GM19438 (cell line): ENCODE data around the gene CIRBP.
"Not testable (repeated sequence)": the region's sequence is repeated elsewhere in the genome, so short reads cannot be mapped to it uniquely, and the experiment has no call there.

ENCODE experiments used
- ATAC-seq: cut with Tn5 transposase; IDR thresholded peaks from one replicate; pipeline ENCODE4 v1.9.1; 2021; ENCODE audit warnings: low read depth; ENCODE audit not compliant: unreplicated experiment

The CIRBP gene

DNA sequence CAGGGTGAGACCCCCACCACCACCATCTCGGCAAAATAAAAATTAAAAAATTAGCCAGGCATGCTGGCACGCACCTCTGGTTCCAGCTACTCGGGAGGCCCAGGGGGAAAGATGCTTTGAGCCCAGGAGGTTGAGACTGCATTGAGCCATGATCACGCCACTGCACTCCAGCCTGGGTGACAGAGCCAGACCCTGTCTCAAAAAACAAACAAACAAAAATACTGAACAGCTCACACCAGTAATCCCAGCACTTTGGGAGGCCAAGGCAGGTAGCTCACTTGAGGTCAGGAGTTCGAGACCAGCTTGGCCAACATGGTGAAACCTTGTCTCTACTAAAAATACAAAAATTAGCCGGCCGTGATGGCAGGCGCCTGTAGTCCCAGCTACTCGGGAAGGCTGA is 36.2 kb downstream of the CIRBP start:
- not testable (repeated sequence) for ATAC-seq

DNA sequence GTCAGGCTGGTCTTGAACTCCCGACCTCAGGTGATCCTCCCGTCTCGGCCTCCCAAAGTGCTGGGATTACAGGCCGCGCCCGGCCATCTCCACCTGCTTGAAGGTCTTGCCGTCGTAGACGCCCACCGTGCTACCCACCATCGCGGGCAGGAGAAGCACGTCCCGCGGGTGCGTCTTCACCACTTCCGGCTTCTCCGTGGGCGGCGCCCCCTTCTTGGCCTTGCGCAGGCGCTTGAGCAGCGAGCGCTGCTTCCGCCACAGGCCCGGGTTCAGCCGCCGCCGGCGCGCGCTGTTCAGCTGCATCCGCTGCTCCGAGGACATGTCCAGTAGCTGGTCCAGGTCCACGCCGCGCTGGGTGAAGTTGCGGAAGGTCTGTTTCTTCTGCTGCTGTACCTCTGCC is 38.2 kb downstream of the CIRBP start:
- ATAC-seq, result no peak

DNA sequence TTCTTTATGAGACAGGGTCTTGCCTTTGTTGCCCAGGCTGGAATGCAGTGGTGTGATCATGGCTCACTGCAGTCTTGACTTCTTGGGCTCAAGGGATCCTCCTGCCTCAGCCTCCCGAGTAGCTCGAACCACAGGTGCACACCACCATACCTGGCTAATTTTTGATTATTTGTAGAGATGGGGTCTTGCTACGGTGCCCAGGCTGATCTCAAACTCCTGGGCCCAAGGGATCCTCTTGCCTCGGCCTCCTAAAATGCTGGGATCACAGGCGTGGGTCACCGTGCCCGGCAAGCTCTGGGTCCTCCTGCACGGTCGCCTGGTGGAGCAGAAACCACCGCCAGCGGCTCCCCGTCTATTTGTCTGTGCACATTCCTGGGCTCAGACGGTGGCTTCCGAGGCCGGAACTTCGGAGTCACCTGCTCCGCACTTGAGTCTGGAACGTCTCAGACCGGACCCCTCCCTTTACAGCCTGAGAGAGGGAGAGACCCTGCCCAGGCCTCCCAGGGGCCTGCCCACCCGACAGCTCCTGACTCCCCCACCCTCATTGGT is 38.7 kb downstream of the CIRBP start:
- ATAC-seq, result no peak

DNA sequence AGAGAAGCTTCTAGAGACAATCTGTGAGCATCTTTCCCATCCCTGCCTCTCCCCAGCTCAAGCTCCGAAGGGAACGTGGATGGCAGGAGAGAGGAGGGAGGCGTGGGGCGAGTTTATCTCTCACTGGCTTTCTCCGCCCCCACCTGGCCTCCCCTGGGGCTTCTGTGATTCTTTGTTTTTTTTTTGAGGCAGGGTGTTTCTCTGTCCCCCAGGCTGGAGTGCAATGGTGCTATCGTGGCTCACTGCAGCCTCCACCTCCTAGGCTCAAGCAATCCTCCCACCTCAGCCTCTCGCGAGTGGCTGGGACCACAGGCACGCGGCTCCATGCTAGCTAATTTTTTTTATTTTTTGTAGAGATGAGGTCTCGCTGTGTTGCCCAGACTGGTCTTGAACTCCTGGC is 39.6 kb downstream of the CIRBP start:
- no peak for ATAC-seq

DNA sequence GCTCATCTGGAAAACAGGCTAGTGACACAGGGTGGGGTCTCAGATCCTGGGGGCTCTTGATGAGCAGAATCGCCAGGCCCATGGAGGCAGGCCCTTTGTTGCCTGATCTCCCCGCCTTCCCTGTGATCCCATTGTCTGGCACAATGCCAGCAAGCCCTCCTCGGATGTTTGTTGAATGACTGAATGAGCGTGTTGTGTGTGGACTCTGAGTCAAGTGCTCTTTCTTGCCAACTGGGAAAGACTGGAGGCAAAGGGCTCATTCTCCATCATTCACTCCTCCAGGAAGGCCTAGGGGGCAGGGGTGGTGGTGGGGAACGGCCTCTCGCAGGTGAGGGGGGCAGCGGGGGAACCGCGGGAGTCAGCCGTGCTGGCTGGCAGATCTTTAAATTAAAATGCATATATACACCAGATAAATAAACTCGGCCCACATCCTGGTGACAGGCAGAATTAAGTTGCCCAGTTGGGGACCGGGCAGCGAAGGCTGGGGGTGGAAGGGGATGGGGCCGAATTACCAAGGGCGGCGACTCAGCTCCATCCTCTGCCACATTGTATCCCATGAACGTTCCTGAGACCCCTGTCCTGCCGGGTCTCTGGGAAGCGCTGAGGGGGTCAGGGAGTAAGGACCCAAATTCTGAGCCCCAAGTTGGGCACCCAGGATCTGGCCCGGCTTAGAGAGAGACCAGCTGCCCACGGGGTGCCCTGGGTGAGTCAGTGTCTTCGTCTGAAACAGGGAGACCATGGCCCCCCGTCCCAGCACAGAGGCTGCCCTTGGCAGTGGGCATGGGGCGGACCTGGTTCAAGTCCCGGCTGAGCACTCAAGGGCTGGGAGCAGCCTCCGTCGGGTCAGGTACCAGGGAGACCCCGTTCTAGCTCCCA is 41.1 kb downstream of the CIRBP start:
- no peak for ATAC-seq

DNA sequence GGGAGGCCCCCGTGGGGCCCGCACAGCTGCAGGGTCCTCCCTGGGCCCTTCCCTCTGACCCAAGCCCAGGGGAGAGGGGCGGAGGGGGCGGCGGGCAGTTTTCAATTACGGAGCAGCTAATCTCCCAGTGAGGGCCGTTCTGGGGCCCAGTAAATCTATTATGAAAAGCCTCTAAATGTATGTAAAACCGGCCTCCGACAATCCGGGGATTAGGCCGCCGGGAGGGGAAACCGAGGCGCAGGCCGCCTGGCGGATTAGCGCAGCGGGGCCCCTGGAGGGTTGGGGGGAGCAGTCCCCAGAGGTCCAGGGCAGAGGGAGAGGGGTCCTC is 41.7 kb downstream of the CIRBP start:
- no peak for ATAC-seq

DNA sequence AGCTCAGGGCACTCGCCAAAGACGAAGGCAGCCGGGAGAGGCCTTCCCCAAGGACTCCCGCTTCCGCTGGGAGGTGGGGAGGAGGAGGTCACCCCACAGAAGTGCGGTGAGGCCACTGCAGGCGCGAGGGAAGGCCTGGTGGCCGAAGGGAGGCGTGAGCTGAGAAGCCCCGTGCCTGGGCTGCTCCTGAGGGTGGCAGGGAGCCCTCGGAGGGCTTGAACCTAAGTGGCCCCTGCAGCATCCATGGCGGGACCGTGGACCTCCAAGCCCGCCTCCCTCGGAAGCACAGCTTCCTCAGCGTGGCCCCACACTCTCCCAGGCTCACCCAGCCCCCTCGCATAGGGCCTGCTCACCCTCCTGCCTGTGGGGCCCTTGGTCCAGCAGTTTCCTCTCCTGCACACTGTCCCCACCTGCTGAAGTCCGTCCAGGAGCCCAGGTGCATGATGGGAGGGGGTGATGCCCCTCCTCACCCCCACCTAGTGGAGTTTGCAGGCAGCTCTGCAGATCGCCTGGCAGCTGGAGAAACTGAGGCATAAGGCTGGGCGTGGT is 42.5 kb downstream of the CIRBP start:
- no peak for ATAC-seq

DNA sequence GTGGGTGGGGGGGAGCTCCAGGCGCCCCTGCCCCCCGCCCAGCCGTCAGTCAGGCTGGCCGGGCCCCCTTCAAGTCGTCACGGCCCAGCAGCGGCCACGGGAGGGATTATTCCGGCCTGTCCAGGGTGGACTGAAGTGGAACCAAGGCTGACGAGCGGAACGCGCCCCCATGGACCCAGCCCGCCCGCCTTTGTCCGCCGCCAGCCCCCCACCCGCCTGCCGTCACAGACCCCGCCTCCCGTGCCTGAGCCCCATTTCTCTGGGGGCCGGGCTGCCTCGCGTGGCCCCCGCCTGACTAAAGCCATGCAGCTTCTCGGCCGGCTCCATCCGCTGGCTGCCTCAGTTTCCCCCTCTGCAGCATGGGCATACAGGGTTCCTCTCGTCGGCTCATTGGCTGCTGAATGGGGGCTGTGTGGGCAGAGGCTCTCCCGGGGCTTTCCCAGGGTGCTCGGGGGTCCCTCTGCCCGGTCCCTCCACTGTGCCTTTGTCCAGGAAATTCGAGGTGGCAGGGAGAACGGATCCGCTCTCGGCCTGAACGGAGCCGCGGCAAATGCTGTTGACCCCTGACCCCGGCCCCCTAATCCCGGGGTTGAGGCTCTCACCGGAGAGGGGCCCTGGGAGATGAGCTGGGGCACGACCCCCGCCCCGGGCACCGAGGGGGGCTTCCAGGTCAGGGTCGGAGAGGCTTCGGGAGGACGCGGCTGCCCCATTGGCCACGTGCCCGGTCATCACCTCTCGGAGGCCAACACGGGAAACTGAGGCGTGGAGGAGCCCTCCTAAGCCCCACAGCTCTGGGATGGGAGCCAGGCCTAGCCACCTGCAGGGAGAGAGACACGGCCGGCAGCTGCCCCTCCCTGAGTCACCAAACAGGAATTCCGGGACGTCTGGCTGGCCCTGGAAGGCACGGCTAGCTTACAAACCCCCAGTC is 43.9 kb downstream of the CIRBP start:
- no peak for ATAC-seq

DNA sequence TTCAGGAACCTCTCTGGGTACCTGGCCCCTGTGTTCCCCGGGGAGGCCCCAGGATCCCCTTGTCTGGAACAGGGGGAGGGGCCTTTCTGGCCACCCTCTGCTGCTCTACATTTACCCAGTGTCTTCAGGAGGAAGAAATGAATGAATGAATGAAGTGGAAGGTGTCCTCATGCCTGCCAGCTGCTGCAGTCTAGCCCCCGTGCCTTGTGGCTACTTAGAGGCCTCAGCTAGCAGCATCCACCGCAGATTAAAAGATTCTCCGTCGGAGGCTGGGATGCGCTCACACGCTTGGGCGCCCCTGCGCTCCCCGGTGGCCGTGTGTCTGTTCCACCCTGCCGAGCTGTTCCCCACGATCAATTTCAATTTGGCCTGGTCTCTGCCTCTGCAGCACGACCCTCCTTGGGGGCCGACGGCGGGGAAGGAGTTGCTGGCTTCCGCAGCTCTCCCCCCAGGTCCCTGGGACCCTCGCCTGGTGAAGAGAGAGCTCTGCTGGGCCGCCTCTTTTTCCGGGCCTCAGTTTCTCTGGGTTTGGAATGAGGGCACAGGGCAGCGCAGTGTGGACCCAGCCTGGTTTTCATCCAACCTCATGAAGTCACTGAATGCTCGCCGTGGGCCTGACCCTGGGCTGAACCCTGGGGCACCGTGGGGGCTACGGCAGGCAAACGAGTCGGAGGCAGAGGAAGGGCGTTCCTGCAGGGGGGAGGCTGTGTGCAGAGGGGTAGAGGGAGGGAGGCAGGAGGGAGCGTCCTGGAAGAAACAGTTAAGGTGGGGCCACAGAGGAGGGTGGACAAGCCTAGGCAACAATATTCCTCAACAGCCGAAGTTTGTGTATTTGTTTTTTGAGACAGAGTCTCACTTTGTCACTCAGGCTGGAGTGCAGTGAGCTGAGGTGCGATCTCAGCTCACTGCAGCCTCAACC is 44.8 kb downstream of the CIRBP start:
- ATAC-seq, result no peak

DNA sequence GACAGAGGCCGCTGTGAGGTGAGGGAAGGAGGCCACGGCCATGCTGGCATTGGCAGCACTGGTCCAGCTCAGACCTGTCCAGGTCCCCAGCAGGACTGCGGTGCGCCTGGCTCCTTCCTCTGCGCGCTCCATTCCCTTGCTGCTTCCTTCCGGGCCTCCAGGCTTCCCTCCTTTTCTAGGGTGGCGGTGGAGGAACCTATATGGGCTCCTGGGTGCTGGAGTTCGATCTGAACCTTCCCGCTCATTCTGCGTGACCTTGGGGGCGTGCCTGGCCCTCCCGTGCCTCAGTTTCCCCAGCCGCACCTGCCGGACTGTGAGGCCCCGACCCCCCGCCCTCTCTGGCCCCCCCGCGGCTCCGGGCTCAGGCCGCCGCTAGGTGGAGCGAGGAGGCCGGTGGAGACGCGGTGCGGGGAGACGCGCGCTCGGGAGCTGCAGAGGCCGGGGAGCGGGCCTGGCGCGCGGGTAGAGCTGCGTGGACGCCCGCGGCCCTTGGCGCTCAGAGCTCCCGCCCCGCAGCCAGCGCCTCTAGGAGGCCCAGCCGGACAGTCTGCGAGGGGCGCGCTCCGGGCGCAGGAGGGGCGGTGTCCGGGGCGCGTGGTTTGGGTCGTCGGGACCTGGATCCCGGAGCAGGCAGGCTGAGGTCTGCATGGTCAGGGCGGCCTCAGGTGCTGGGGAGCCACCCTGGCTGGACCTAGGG is 46.5 kb downstream of the CIRBP start:
- ATAC-seq, result no peak

DNA sequence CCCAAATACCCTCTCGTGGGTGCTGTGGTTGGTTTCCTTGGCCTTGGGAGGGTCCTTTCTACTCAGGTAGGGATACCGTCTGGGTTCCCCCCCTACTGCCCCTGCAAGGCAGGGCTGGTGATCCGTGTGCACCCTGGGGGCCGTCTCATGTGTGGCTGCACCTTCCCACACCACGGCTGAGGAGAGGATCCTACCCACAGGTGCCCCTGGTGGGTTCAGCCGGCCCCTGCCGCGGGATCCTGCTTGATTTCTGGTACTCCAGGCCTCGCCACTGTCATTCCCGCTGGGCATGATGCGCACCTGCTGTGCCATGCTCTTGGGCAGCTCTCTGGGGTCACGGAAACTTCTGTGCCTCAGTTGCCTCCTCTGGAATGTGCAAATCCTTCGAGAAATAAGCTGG is 47.3 kb downstream of the CIRBP start:
- ATAC-seq, result no peak

DNA sequence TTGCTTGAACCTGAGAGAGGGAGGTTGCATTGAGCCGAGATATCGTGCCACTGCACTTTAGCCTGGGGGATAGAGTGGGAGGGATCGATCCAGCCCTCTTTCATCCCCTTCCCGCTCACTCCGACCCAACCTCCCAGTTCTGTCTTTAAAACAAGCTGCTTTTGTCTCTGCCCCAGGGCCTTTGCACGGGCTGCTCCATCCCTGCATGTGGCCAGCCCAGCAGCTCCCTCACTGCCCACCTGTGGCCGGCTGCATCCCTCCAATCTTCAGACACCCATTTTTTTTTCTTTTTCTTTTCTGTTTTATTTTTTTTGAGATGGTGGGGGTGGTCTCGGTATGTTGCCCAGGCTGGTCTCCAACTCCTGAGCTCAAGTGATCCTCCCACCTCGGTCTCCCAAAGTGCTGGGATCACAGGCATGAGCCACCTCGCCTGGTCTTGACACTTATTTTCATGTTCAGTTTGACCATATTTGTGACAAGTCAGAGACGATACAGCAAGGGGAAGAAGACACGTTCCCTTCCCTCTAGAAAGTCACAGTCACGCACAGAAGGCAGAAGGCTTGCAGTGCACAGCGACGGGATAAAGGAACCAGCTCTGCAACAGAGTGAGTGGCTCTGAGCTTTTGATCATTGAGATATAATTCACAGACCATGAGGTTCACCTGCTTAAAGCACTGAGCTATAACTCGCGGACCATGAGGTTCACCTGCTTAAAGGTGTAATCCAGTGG is 48.3 kb downstream of the CIRBP start:
- ATAC-seq, result no peak

DNA sequence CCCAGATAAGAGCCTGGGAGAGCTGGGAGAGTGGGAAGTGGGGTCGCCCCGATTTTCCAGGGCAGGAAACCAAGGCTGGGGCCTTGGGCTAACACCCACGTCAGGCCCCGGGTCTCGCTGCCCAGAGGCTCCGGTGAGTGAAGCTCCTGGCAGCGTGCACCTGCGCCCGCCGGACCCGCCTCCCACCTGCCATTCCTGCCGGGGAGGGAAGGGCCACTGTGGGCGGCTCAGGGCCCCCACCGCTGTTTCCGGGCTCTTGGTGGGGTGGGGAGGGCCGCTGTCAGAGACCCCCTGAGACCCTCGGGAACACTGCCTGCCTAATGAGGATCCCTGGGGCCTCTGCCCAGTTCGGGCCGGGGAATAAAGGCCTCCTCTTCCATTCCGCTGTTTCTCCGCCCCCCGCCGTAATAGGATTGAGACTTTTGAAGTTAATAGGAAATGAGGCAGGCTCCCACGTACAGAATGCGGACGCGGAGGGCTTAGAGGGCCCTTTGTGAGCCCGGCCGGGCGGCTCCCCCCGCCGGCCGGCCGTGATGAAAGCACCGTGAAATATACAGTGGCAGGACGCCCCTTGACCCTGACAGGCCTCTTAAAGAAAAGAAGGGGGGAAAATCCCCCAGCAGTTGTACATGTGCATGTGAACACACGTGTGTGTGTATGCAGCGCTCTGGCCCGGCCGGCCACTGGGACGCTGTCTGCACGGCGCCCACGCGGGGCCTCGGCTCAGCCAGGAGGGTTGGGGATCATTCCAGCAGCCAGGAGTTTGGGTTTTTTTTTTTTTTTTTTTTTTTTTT is 49.7 kb downstream of the CIRBP start:
- no peak for ATAC-seq

DNA sequence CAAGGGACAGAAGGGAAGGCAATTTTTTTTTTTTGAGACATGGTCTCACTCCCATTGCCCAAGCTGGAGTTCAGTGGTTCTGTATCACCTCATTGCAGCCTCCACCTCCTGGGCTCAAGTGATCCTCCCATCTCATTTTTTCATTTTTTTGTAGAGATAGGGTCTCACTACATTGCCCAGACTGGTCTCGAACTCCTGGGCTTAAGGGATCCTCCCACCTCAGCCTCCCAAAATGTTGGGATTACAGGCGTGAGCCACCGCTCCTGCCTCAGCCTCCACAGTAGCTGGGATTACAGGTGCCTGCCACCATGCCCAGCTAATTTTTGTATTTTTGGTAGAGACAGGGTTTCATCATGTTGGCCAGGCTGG is 51.1 kb downstream of the CIRBP start:
- not testable (repeated sequence) for ATAC-seq

DNA sequence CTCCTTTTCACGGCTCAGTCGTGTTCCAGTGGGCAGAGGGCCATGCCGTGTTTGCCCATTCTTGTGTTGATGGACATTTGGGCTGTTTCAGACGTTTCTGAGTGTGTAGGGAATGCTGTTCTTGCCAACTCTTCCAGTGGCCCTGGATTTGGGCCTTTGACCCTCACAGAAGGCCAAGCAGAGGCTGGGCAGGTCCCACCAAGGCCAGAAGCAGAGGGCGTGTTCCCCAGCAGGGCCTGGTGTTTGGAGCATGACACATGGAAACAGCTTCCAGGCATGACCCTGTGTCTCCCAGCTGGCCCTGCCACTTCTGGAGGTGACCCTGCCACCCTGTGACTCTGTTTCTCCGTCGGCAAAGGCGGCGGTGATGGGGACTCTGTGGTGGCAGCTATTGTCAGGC is 52.4 kb downstream of the CIRBP start:
- no peak for ATAC-seq

DNA sequence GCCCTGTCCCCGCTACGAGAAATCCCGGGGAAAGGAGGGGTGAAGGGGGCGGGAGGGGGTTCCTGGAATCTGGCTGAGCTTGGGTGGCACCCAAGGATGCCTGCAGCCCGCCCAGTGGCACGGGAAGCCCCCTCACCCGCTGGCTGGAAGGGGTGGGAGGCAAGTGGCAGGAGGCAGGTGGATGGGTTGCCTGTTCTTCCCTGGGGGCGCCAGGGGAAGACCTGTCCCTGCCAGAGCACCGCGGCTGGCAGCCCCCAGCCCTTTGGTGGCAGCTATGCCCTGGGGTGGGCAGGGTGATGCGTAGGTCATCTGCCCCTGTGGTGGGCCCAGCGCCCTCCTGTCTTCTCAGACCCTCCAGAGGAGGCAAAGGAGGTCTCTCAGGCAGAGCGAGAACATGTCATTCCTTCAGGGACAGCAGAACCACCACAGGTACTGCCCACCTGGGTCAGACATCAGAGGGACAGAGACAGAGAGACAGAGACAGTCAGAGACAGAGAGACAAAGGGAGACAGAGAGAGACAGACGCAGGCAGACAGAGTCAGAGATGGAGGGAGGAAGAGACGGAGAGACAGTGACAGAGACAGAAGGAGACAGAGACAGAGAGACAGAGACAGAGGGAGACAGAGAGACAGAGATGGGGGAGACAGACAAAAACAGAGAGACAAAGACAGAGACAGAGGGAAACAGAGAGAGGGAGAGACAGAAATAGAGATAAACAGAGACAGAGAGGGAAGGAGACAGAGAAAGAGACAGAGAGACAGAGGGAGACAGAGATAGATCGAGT is 53.3 kb downstream of the CIRBP start:
- ATAC-seq, result no peak

DNA sequence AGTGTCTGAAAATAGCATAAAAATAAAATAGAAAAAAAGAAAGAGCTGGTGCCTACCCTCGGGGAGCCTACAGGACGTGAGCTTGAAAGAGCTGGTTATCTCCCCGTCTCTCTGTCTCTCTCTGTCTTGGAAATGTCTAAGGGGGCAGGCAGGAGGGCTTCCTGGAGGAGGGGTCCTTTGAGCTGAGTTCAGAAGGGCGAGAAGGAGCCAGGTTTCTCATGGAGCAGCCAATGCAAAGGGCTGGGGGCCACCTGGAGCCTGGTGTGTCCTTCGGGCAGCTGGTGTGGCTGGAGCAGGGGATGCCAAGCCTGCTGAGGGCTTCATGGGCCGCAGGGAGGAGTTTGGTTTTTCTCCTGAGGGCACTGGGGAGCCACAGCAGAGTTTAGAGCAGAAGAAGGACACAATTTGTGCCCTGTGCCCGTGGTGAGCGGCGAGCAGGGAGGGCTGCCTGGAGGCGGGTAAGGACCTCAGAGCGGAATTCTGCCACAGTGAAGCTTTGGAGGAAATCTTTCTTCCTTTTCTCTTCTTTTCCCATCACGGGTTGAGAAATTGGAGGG is 55.2 kb downstream of the CIRBP start:
- ATAC-seq, result no peak
